GM12864 (cell line): Measurements from ENCODE around the gene PNPLA7.
A peak's percentile ranks its signal among the peaks of the same experiment; 100 is the strongest.

ENCODE experiments used
- DNase-seq: peaks from one replicate; pipeline ENCODE4 v3.0.0-alpha.2; 2011; ENCODE audit warnings: low read depth
- H3K4me3 ChIP-seq: 2 replicates; pipeline ENCODE4 v1.5.1; 2011; ENCODE audit warnings: mild to moderate bottlenecking, low read depth, low read length, control low read depth
- TF ChIP-seq, protein P1 (sequence below): IDR thresholded peaks from 2 replicates; pipeline ENCODE4 v1.5.1; 2011; ENCODE audit warnings: low read depth, mild to moderate bottlenecking, moderate library complexity, low read length, control low read depth, inconsistent platforms; ENCODE audit errors: missing control alignments

PNPLA7 gene

DNA sequence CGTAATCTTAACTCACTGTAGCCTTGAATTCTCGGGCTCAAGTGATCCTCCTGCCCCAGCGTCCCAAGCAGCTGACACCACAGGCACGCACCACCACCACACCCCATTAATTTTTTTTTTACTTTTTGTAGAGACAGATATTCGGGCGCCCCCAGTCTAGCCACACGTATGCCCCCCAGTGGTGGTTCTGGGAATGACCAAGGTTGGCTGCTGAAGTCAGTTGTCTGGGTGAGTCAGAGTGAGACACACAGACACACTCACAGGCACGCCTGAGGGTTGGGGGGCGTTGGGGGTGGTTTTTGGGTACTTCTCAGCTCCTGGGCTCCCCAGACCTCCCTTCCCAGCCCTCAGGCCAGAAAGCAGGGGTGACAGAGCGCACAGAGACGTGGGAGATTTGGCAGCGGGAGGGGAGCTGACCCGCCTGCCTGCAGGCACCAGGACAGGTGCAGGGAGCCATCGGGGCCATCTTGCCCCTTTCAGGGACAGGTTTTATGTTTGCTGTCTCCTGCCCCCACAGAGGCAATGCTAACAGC is 104.9 kb downstream of the PNPLA7 start:
- TF ChIP-seq, protein P1, sequence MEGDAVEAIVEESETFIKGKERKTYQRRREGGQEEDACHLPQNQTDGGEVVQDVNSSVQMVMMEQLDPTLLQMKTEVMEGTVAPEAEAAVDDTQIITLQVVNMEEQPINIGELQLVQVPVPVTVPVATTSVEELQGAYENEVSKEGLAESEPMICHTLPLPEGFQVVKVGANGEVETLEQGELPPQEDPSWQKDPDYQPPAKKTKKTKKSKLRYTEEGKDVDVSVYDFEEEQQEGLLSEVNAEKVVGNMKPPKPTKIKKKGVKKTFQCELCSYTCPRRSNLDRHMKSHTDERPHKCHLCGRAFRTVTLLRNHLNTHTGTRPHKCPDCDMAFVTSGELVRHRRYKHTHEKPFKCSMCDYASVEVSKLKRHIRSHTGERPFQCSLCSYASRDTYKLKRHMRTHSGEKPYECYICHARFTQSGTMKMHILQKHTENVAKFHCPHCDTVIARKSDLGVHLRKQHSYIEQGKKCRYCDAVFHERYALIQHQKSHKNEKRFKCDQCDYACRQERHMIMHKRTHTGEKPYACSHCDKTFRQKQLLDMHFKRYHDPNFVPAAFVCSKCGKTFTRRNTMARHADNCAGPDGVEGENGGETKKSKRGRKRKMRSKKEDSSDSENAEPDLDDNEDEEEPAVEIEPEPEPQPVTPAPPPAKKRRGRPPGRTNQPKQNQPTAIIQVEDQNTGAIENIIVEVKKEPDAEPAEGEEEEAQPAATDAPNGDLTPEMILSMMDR: peak; percentile 78
- DNase-seq: peak; percentile 60
- H3K4me3 ChIP-seq: no peak overlapping the region

DNA sequence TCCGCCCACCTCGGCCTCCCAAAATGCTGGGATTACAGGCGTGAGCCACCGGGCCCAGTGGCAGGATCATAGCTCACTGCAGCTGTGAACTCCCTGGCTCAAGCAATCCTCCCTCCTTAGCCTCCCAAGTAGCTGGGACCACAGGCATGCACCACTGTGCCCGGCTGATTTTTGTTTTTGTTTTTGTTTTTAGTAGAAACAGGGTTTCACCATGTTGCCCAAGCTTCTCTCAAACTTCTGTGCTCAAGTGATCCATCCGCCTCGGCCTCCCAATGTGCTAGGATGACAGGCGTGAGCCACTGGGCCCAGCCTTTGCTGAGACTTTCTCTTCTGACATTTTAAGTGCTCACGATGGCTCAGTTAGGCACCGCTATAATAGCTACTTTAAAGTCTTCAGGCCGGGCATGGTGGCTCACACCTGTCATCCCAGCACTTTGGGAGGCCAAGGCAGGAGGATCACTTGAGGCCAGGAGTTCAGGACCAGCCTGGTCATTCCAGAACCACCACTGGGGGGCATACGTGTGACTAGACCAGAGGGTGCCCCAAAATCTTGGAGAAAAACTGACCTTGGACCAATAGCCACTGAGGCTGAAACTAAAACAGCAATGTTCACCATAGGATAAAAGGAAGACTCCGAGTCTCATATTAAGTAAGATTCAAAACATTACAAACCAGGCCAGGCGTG is 106.0 kb downstream of the PNPLA7 start:
- TF ChIP-seq, protein P1: no peak
- H3K4me3 ChIP-seq: no peak overlapping the region
- no peak for DNase-seq

DNA sequence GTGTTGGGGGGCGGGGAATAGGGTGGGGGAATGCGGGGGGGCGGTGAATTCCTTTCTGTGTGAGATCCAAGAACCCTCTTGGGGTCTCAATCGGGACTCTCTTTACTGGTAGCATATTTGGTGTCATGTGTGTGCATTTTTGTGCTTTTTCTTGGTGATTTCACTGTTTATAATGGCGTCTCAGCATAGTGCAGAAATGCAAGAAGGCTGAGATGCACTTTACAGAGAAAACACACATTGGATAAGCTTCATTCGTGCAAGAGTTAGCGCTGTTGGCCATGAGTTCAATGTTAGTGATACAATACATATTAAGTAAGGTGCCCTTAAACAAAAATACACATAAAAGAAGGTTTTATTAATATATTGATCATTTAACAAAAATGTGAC is 108.3 kb downstream of the PNPLA7 start:
- TF ChIP-seq, protein P1: no peak
- H3K4me3 ChIP-seq: no peak overlapping the region
- DNase-seq: no peak

DNA sequence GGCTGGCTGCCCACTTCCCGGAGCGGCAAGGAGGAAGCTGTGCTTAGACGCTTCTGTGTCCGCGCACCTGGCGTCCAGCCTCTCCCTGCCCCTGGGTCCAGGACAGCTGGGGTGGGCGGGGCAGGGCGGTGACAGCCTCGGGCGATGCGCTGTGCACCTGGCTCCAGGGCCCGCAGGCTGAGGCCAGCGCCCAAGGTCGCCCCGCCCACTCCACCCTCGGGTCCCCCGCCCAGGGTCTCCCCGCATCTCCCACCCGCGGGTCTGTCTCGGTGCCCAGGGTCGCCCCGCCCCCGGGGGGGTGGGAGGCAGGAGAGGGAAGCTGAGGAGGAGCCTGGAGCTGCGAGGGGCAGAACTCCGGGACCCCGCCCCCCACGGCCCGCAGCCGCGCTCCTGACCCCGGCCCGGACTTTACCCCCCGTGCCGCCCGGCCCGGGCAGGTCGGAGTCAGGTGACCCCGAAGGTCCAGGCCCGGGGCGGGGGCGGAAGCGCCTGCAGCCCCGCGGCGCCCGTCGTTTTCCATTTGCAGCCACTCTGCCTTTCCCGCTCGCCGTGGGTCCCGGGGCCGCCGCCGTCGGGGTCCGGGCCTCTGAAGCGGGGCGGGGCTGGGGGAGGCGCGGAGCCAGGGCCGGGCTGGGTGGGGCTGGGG is 108.8 kb downstream of the PNPLA7 start, which contains the start of gene ENTPD8:
TSS of gene ENTPD8 (minus strand) at position 69 of the 646 bp plus-strand sequence. CDS start 3,072 bp downstream, outside the sequence.
- DNase-seq: no peak
- H3K4me3 ChIP-seq: no peak within 1 kb of the TSS
- TF ChIP-seq, protein P1: no peak

DNA sequence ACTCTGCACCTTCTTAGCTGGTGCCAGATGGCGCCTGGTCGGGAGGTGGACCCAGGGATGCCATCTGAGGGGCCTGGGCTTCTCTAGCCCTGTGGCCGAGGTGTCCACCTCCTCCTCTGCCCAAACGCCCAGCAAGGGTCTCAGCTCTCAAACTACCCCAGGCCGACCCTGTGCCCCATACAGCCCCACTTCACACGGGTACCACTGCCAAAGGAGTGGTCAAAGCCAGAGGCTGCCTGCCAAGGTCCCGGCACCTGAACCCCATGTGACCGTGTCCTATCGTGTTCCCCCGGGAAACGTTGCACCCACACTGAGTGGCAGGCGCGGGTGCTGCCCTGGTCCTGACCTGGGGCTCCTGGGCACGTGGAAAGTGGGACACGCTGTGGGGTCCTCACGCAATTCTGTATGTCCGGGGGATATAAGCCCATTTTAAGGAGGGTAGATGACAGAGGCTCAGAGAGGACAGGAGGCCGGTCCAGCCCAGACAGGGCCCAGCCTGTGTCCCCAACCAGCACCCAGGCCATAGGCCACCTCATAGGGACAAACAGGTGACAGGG is 111.0 kb downstream of the PNPLA7 start:
- no peak overlapping the region for H3K4me3 ChIP-seq
- DNase-seq: no peak
- TF ChIP-seq, protein P1: no peak

DNA sequence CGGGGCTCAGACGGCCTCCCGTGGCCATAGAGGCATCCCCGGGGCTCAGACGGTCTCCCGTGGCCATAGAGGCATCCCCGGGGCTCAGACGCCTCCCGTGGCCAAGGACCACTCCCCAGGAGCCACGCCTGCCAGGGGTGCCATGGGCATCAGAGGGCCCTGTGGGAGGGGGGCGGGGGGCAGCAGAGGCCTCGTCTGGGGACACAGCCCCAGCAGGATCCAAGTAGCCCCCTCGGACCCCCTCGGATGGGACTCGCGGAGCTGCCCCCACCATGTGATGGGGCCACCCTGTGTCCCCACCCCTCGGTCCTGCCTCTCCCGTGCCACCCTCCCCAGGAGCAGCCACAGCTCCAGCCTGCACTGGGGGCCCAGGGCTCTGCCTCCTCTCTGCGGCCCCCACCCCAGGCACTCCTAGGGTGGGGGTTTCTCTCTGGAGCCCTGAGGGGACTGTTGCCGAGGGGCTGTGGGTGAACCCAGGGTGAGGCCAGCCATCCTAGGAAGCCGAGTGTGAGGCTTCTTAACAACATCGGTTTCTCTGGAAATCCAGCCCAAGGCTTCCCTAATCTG is 111.5 kb downstream of the PNPLA7 start:
- no peak for DNase-seq
- TF ChIP-seq, protein P1: no peak
- no peak overlapping the region for H3K4me3 ChIP-seq
